ENCODE measurements around the gene HS3ST6.
"Not testable (repeated sequence)": the region's sequence is repeated elsewhere in the genome, so short reads cannot be mapped to it uniquely, and the experiment has no call there.

Gene HS3ST6

GRCh38 chr16:1930338-1930720 lies 12.1 kb upstream of the HS3ST6 start:
- Histone ChIP-seq H3K27me3 (ENCODE audit: control insufficient read depth, insufficient read depth, low read length) (no peaks in the 10 kb centered on the region), H3K4me3 (ENCODE audit: low read length) (no peak overlapping the region), H3K9ac (ENCODE audit: low read length) (no peak overlapping the region), H3K36me3 (ENCODE audit: control insufficient read depth, insufficient read depth, low read length) (no peaks in the 10 kb centered on the region), H3K27ac (ENCODE audit: low read depth, low read length) (no peak overlapping the region), H3K4me1 (ENCODE audit: control insufficient read depth, insufficient read depth, low read length) (no peaks in the 10 kb centered on the region)

- H3K4me1 ChIP-seq (ENCODE audit: control insufficient read depth, insufficient read depth, low read length), result no peaks in the 10 kb centered on the region
- no peak overlapping the region for H3K9ac ChIP-seq (ENCODE audit: low read length)
- H3K27ac ChIP-seq (ENCODE audit: low read depth, low read length), result peak overlapping the region; percentile 89
- H3K4me3 ChIP-seq (ENCODE audit: low read length), result peak overlapping the region; percentile 60
- H3K27me3 ChIP-seq (ENCODE audit: control insufficient read depth, insufficient read depth, low read length), result no peaks in the 10 kb centered on the region
- no peaks in the 10 kb centered on the region for H3K36me3 ChIP-seq (ENCODE audit: control insufficient read depth, insufficient read depth, low read length)
Measured at GRCh38 chr16:1929578-1930337, 11.5 kb upstream of the HS3ST6 start.

GRCh38 chr16:1929105-1929504 lies 10.9 kb upstream of the HS3ST6 start:
- H3K27ac ChIP-seq (ENCODE audit: low read depth, low read length), result peak overlapping the region; percentile 89
- H3K9ac ChIP-seq (ENCODE audit: low read length), result no peak overlapping the region
- H3K27me3 ChIP-seq (ENCODE audit: control insufficient read depth, insufficient read depth, low read length), result no peaks in the 10 kb centered on the region
- H3K4me3 ChIP-seq (ENCODE audit: low read length), result peak overlapping the region; percentile 60
- H3K4me1 ChIP-seq (ENCODE audit: control insufficient read depth, insufficient read depth, low read length), result no peaks in the 10 kb centered on the region
- H3K36me3 ChIP-seq (ENCODE audit: control insufficient read depth, insufficient read depth, low read length), result no peaks in the 10 kb centered on the region

- Histone ChIP-seq H3K4me3 (ENCODE audit: low read length) (no peak overlapping the region), H3K36me3 (ENCODE audit: control insufficient read depth, insufficient read depth, low read length) (no peaks in the 10 kb centered on the region), H3K9ac (ENCODE audit: low read length) (no peak overlapping the region), H3K4me1 (ENCODE audit: control insufficient read depth, insufficient read depth, low read length) (no peaks in the 10 kb centered on the region), H3K27ac (ENCODE audit: low read depth, low read length) (no peak overlapping the region), H3K27me3 (ENCODE audit: control insufficient read depth, insufficient read depth, low read length) (no peaks in the 10 kb centered on the region)
Measured at GRCh38 chr16:1926271-1926670, 8.1 kb upstream of the HS3ST6 start.

GRCh38 chr16:1924095-1924494 lies 5.9 kb upstream of the HS3ST6 start:
- Histone ChIP-seq H3K9ac (ENCODE audit: low read length) (no peak overlapping the region), H3K4me3 (ENCODE audit: low read length) (no peak overlapping the region), H3K27me3 (ENCODE audit: control insufficient read depth, insufficient read depth, low read length) (peaks cover 8% of the 10 kb centered on the region), H3K27ac (ENCODE audit: low read depth, low read length) (no peak overlapping the region), H3K4me1 (ENCODE audit: control insufficient read depth, insufficient read depth, low read length) (no peaks in the 10 kb centered on the region), H3K36me3 (ENCODE audit: control insufficient read depth, insufficient read depth, low read length) (no peaks in the 10 kb centered on the region)

GRCh38 chr16:1923299-1924034 lies 5.3 kb upstream of the HS3ST6 start:
- Histone ChIP-seq H3K9ac (ENCODE audit: low read length) (no peak overlapping the region), H3K27ac (ENCODE audit: low read depth, low read length) (no peak overlapping the region), H3K4me1 (ENCODE audit: control insufficient read depth, insufficient read depth, low read length) (no peaks in the 10 kb centered on the region), H3K36me3 (ENCODE audit: control insufficient read depth, insufficient read depth, low read length) (no peaks in the 10 kb centered on the region), H3K27me3 (ENCODE audit: control insufficient read depth, insufficient read depth, low read length) (peaks cover 14% of the 10 kb centered on the region), H3K4me3 (ENCODE audit: low read length) (no peak overlapping the region)

GRCh38 chr16:1922357-1922756 lies 4.1 kb upstream of the HS3ST6 start:
- H3K27ac ChIP-seq (ENCODE audit: low read depth, low read length), result no peak overlapping the region
- peaks cover 20% of the 10 kb centered on the region for H3K27me3 ChIP-seq (ENCODE audit: control insufficient read depth, insufficient read depth, low read length)
- H3K36me3 ChIP-seq (ENCODE audit: control insufficient read depth, insufficient read depth, low read length), result no peaks in the 10 kb centered on the region
- H3K4me1 ChIP-seq (ENCODE audit: control insufficient read depth, insufficient read depth, low read length), result no peaks in the 10 kb centered on the region
- H3K9ac ChIP-seq (ENCODE audit: low read length), result no peak overlapping the region
- H3K4me3 ChIP-seq (ENCODE audit: low read length), result no peak overlapping the region

GRCh38 chr16:1920727-1921171 lies 2.5 kb upstream of the HS3ST6 start:
- Histone ChIP-seq H3K27me3 (ENCODE audit: control insufficient read depth, insufficient read depth, low read length) (peaks cover 27% of the 10 kb centered on the region), H3K27ac (ENCODE audit: low read depth, low read length) (no peak overlapping the region), H3K4me3 (ENCODE audit: low read length) (no peak overlapping the region), H3K9ac (ENCODE audit: low read length) (no peak overlapping the region), H3K36me3 (ENCODE audit: control insufficient read depth, insufficient read depth, low read length) (no peaks in the 10 kb centered on the region), H3K4me1 (ENCODE audit: control insufficient read depth, insufficient read depth, low read length) (no peaks in the 10 kb centered on the region)

GRCh38 chr16:1920122-1920521 lies 1.9 kb upstream of the HS3ST6 start:
- not testable (repeated sequence) for H3K27ac ChIP-seq (ENCODE audit: low read depth, low read length); H3K36me3 ChIP-seq (ENCODE audit: control insufficient read depth, insufficient read depth, low read length); H3K4me1 ChIP-seq (ENCODE audit: control insufficient read depth, insufficient read depth, low read length); H3K4me3 ChIP-seq (ENCODE audit: low read length); H3K9ac ChIP-seq (ENCODE audit: low read length)
- H3K27me3 ChIP-seq (ENCODE audit: control insufficient read depth, insufficient read depth, low read length), result peaks cover 27% of the 10 kb centered on the region

- H3K36me3 ChIP-seq (ENCODE audit: control insufficient read depth, insufficient read depth, low read length), result no peaks in the 10 kb centered on the region
- no peak overlapping the region for H3K27ac ChIP-seq (ENCODE audit: low read depth, low read length)
- peaks cover 32% of the 10 kb centered on the region for H3K27me3 ChIP-seq (ENCODE audit: control insufficient read depth, insufficient read depth, low read length)
- H3K9ac ChIP-seq (ENCODE audit: low read length), result no peak overlapping the region
- H3K4me3 ChIP-seq (ENCODE audit: low read length), result no peak overlapping the region
- no peaks in the 10 kb centered on the region for H3K4me1 ChIP-seq (ENCODE audit: control insufficient read depth, insufficient read depth, low read length)
Measured at GRCh38 chr16:1919327-1919998, 1.2 kb upstream of the HS3ST6 start.

- H3K9ac ChIP-seq (ENCODE audit: low read length), result no peak overlapping the region
- no peak overlapping the region for H3K4me3 ChIP-seq (ENCODE audit: low read length)
- H3K36me3 ChIP-seq (ENCODE audit: control insufficient read depth, insufficient read depth, low read length), result no peaks in the 10 kb centered on the region
- peaks cover 34% of the 10 kb centered on the region for H3K27me3 ChIP-seq (ENCODE audit: control insufficient read depth, insufficient read depth, low read length)
- H3K4me1 ChIP-seq (ENCODE audit: control insufficient read depth, insufficient read depth, low read length), result no peaks in the 10 kb centered on the region
- H3K27ac ChIP-seq (ENCODE audit: low read depth, low read length), result no peak overlapping the region
Measured at GRCh38 chr16:1917665-1918350, 407 bp downstream of the HS3ST6 start.

- H3K36me3 ChIP-seq (ENCODE audit: control insufficient read depth, insufficient read depth, low read length), result no peaks in the 10 kb centered on the region
- peaks cover 34% of the 10 kb centered on the region for H3K27me3 ChIP-seq (ENCODE audit: control insufficient read depth, insufficient read depth, low read length)
- no peaks in the 10 kb centered on the region for H3K4me1 ChIP-seq (ENCODE audit: control insufficient read depth, insufficient read depth, low read length)
- no peak overlapping the region for H3K4me3 ChIP-seq (ENCODE audit: low read length)
- H3K9ac ChIP-seq (ENCODE audit: low read length), result no peak overlapping the region
- H3K27ac ChIP-seq (ENCODE audit: low read depth, low read length), result no peak overlapping the region
Measured at GRCh38 chr16:1917056-1917664, 1.1 kb downstream of the HS3ST6 start.
